Measurements from ENCODE around the gene DNASE1L3. TPM values are rescaled to one million over a fixed set of nuclear protein-coding genes. Genes with fewer than 3 reads are reported as not detected.

The DNASE1L3 gene
- polyA plus RNA-seq, 1 donor from 2014 or later = not detected

DNA sequence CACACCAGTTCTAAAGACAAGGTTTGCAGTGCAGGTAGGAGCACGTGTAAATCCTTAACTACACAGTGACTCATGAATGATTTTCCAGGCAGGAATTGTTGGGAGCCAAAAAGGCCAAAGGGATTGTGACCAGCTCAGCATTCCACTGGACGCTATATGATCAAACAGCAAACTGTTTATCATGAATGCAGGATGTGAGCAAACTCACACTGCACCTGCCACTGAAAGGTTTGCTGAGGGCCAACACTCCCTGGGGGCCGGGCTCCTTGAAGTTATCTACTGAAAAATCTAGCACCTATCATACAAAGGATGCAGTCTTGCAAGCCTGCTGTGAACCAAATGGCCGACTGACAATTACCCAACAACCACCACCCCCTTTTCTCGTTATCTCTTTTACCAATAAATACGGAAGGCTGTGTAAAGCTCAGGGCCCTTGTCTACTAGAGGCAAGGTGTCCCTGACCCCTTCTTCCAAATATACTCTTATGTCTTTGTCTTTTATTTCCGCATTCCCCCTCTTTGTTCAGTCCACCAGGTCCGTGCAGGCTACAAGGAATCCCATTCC, 11.5 kb upstream of the DNASE1L3 start:
- Histone ChIP-seq H3K79me2 (replicated peaks; ENCODE audit: insufficient read depth, low read length) (no peaks in the 10 kb centered on the region), H3K27me3 (ENCODE audit: insufficient read depth, low read depth, low read length) (no peaks in the 10 kb centered on the region), H3K9me2 (ENCODE audit: insufficient read depth, low read length) (no peaks in the 10 kb centered on the region), H3K9me3 (ENCODE audit: low read length) (no peaks in the 10 kb centered on the region), H3K9ac (ENCODE audit: low read length) (no peak overlapping the region), H3F3A (ENCODE audit: insufficient read depth, low read length, poor library complexity, severe bottlenecking) (peaks cover 3% of the 10 kb centered on the region), H4K20me1 (ENCODE audit: insufficient read depth) (no peaks in the 10 kb centered on the region), H3K36me3 (ENCODE audit: insufficient read depth, low read length) (no peaks in the 10 kb centered on the region), H3K4me3 (ENCODE audit: low read length) (no peak overlapping the region), H3K4me2 (ENCODE audit: low read length) (no peak overlapping the region), H3K27ac (ENCODE audit: low read length) (no peak overlapping the region), H2AFZ (ENCODE audit: low read depth, low read length) (no peak overlapping the region)
- no peak for TF ChIP-seq EP300 (conservative IDR thresholded peaks at IDR 0.05; ENCODE audit: poor library complexity, severe bottlenecking)
- TF ChIP-seq, protein P1, sequence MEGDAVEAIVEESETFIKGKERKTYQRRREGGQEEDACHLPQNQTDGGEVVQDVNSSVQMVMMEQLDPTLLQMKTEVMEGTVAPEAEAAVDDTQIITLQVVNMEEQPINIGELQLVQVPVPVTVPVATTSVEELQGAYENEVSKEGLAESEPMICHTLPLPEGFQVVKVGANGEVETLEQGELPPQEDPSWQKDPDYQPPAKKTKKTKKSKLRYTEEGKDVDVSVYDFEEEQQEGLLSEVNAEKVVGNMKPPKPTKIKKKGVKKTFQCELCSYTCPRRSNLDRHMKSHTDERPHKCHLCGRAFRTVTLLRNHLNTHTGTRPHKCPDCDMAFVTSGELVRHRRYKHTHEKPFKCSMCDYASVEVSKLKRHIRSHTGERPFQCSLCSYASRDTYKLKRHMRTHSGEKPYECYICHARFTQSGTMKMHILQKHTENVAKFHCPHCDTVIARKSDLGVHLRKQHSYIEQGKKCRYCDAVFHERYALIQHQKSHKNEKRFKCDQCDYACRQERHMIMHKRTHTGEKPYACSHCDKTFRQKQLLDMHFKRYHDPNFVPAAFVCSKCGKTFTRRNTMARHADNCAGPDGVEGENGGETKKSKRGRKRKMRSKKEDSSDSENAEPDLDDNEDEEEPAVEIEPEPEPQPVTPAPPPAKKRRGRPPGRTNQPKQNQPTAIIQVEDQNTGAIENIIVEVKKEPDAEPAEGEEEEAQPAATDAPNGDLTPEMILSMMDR (IDR thresholded peaks at IDR 0.05; ENCODE audit: poor library complexity, severe bottlenecking) = no peak
- TF ChIP-seq TAF1 (IDR thresholded peaks at IDR 0.05; ENCODE audit: low read depth) = no peak
- no peak for TF ChIP-seq EZH2 (IDR thresholded peaks at IDR 0.05; ENCODE audit: borderline replicate concordance, insufficient read depth, low read length, poor library complexity, severe bottlenecking)
- TF ChIP-seq SMC3 (conservative IDR thresholded peaks at IDR 0.05; ENCODE audit: poor library complexity) = no peak
- TF ChIP-seq, protein P2, sequence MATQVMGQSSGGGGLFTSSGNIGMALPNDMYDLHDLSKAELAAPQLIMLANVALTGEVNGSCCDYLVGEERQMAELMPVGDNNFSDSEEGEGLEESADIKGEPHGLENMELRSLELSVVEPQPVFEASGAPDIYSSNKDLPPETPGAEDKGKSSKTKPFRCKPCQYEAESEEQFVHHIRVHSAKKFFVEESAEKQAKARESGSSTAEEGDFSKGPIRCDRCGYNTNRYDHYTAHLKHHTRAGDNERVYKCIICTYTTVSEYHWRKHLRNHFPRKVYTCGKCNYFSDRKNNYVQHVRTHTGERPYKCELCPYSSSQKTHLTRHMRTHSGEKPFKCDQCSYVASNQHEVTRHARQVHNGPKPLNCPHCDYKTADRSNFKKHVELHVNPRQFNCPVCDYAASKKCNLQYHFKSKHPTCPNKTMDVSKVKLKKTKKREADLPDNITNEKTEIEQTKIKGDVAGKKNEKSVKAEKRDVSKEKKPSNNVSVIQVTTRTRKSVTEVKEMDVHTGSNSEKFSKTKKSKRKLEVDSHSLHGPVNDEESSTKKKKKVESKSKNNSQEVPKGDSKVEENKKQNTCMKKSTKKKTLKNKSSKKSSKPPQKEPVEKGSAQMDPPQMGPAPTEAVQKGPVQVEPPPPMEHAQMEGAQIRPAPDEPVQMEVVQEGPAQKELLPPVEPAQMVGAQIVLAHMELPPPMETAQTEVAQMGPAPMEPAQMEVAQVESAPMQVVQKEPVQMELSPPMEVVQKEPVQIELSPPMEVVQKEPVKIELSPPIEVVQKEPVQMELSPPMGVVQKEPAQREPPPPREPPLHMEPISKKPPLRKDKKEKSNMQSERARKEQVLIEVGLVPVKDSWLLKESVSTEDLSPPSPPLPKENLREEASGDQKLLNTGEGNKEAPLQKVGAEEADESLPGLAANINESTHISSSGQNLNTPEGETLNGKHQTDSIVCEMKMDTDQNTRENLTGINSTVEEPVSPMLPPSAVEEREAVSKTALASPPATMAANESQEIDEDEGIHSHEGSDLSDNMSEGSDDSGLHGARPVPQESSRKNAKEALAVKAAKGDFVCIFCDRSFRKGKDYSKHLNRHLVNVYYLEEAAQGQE (IDR thresholded peaks at IDR 0.05; ENCODE audit: borderline replicate concordance) = no peak
- no peak for TF ChIP-seq MXI1 (conservative IDR thresholded peaks at IDR 0.05; ENCODE audit: poor library complexity, severe bottlenecking)
- TF ChIP-seq POLR2AphosphoS5 (IDR thresholded peaks at IDR 0.05) = no peak
- TF ChIP-seq RAD21 (conservative IDR thresholded peaks at IDR 0.05) = no peak

DNA sequence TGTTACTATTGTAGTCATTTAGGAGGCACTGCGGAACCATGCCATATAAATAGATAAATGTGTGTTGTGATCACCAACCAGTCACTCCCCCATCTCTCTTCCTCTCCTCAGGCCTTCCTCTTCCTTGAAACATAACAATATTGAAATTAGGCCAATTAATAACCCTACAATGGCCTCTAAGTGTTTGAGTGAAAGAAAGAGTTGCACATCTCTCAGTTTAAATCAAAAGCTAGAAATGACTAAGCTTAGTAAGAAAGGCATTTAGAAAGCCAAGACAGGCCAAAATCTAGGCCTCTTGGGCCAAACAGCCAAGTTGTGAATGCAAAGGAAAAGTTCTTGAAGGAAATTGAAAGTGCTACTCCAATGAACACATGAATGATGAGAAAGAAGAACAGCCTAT, 8.1 kb upstream of the DNASE1L3 start:
- H3K79me2 ChIP-seq (replicated peaks; ENCODE audit: insufficient read depth, low read length) = no peaks in the 10 kb centered on the region
- H3K9me3 ChIP-seq (ENCODE audit: low read length) = no peaks in the 10 kb centered on the region
- H3F3A ChIP-seq (ENCODE audit: insufficient read depth, low read length, poor library complexity, severe bottlenecking) = peaks cover 3% of the 10 kb centered on the region
- H3K4me3 ChIP-seq (ENCODE audit: low read length) = no peak overlapping the region
- TF ChIP-seq POLR2AphosphoS5 (IDR thresholded peaks at IDR 0.05) = no peak
- H4K20me1 ChIP-seq (ENCODE audit: insufficient read depth) = no peaks in the 10 kb centered on the region
- no peaks in the 10 kb centered on the region for H3K27me3 ChIP-seq (ENCODE audit: insufficient read depth, low read depth, low read length)
- no peak overlapping the region for H3K9ac ChIP-seq (ENCODE audit: low read length)
- no peak overlapping the region for H3K4me2 ChIP-seq (ENCODE audit: low read length)
- no peak overlapping the region for H3K27ac ChIP-seq (ENCODE audit: low read length)
- H3K9me2 ChIP-seq (ENCODE audit: insufficient read depth, low read length) = no peaks in the 10 kb centered on the region
- H2AFZ ChIP-seq (ENCODE audit: low read depth, low read length) = no peak overlapping the region
- H3K36me3 ChIP-seq (ENCODE audit: insufficient read depth, low read length) = no peaks in the 10 kb centered on the region

Measured in neural cell (in vitro differentiated cells).